Measurements from ENCODE around the gene FSTL4.

FSTL4 gene

DNA sequence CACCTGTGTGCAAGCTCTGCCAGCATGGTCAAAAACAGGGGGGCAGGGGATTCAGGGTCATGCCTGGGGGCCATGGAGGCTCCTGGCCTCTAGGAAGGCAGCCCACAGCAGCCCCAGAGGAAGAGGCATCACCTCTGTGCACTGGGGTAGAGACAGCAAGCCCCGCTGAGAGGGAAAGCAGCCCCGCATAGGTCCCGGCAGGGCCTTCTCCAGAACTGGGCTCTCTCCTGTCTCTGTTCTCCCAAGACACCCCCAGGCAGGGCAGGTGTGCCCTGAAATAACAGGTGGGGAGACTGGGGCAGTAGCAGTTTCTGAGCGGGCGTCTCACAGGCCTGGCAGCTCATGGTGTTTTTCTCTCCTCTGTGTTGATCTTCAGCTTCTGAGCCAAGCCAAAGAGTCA, 281.4 kb downstream of the FSTL4 start:
- POLR2A ChIA-PET, result no interaction called here
- CTCF ChIA-PET, result no interaction called here
- H3K4me3 ChIP-seq (ENCODE audit: low read depth, low read length), result no peak overlapping the region
- DNase-seq (ENCODE audit: low read depth, low spot score), result no peak
- TF ChIP-seq, protein P1, sequence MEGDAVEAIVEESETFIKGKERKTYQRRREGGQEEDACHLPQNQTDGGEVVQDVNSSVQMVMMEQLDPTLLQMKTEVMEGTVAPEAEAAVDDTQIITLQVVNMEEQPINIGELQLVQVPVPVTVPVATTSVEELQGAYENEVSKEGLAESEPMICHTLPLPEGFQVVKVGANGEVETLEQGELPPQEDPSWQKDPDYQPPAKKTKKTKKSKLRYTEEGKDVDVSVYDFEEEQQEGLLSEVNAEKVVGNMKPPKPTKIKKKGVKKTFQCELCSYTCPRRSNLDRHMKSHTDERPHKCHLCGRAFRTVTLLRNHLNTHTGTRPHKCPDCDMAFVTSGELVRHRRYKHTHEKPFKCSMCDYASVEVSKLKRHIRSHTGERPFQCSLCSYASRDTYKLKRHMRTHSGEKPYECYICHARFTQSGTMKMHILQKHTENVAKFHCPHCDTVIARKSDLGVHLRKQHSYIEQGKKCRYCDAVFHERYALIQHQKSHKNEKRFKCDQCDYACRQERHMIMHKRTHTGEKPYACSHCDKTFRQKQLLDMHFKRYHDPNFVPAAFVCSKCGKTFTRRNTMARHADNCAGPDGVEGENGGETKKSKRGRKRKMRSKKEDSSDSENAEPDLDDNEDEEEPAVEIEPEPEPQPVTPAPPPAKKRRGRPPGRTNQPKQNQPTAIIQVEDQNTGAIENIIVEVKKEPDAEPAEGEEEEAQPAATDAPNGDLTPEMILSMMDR (IDR thresholded peaks at IDR 0.05; ENCODE audit: insufficient read depth, low read length, missing control alignments), result no peak

DNA sequence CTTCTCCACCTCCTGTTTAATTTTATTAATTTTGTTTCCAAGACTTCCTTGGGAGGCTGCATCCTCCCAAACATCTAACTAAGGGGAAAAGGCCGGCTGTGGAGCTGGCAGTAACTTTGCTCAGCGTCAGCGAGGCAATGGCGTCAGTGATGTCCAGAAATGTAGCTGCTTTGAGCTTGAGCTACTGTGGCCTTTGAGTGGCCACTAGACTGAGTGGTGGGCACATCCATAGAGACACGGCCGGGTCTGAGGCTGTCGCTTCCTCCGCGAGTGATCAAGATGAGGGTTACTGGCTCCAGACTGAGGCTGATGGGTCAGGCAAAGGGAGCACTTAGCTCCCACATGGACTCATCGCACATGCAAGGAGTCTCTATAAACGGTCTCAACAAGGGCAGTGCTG, 283.5 kb downstream of the FSTL4 start:
- no peak for DNase-seq (ENCODE audit: low read depth, low spot score)
- TF ChIP-seq, protein P1 (IDR thresholded peaks at IDR 0.05; ENCODE audit: insufficient read depth, low read length, missing control alignments), result no peak
- no peak overlapping the region for H3K4me3 ChIP-seq (ENCODE audit: low read depth, low read length)
- CTCF ChIA-PET, result interaction anchor here (0.8 kb wide), 1 partner anchor 13 kb away, joined by 3 read pairs; no protein-coding TSS in a partner anchor
- POLR2A ChIA-PET, result no interaction called here

DNA sequence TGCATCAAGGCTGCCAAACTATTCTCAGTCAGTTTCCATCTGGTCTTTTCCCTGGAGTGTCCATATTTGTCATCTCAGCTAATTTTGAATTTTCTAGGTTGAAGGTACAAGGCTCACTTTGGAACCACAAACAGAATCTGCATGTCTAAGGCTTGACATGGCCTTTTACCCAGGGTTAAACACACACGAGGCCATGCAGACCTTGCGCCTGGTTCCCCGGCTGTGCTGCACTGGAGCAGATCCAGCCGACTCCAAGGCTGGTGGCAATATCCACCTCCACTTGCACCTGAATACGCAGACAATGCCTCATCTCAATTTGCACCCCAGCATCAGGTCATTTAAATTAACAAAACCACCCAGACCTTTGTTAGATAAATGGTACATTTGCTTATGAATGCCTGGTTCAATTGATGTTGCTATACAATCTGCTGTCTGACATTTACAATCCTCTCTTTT, 284.4 kb downstream of the FSTL4 start:
- CTCF ChIA-PET, result interaction anchor here (0.8 kb wide), 1 partner anchor 14 kb away, joined by 3 read pairs; no protein-coding TSS in a partner anchor
- TF ChIP-seq, protein P1 (IDR thresholded peaks at IDR 0.05; ENCODE audit: insufficient read depth, low read length, missing control alignments), result no peak
- DNase-seq (ENCODE audit: low read depth, low spot score), result no peak
- POLR2A ChIA-PET, result no interaction called here
- no peak overlapping the region for H3K4me3 ChIP-seq (ENCODE audit: low read depth, low read length)

DNA sequence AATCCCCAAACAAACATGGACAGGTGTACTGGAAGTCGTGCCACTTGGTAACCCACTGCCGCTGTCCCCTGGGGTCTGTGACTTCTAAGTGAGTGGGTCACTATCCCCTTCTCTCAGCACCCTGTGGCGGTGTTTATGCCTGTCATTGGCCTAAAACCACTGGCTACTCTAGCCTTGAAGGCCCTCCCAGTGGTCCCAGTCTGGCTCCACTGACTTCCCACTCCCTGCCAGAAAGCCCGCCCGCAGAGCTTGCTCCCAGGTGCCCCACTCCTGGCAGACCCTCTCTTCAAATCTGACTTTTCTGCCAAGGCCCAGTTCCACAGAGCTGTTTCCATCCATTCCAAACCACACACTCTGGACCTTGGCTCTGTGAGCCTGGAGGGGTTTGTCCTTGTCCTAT, 286.0 kb downstream of the FSTL4 start:
- CTCF ChIA-PET, result interaction anchor here (0.7 to 1.3 kb wide), 2 partner anchors 10 to 12 kb away, joined by 3 read pairs; no protein-coding TSS in a partner anchor
- TF ChIP-seq, protein P1 (IDR thresholded peaks at IDR 0.05; ENCODE audit: insufficient read depth, low read length, missing control alignments), result no peak
- no peak for DNase-seq (ENCODE audit: low read depth, low spot score)
- POLR2A ChIA-PET, result no interaction called here
- H3K4me3 ChIP-seq (ENCODE audit: low read depth, low read length), result no peak overlapping the region

DNA sequence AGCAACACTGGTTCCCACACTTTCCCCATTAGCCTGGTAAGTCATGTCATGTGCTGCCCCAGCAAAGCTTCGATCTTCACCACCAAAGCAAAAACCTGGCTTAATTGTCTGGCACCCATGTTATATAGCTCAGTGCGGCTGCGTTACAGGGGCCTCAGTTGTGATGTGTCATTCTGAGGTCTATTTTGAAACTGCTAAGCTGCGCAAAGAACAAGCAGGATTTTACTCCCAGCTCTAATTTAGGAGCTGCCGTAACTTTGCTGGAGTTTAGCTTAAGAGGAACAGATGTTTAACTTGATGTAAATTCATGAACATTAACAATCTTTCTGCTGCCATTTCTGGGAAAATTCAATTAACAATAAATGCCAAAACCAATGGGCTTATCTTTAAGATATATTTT, 286.5 kb downstream of the FSTL4 start:
- CTCF ChIA-PET, result interaction anchor here (1.3 kb wide), 1 partner anchor 12 kb away, joined by 3 read pairs; no protein-coding TSS in a partner anchor
- POLR2A ChIA-PET, result no interaction called here
- no peak overlapping the region for H3K4me3 ChIP-seq (ENCODE audit: low read depth, low read length)
- no peak for DNase-seq (ENCODE audit: low read depth, low spot score)
- TF ChIP-seq, protein P1 (IDR thresholded peaks at IDR 0.05; ENCODE audit: insufficient read depth, low read length, missing control alignments), result no peak

DNA sequence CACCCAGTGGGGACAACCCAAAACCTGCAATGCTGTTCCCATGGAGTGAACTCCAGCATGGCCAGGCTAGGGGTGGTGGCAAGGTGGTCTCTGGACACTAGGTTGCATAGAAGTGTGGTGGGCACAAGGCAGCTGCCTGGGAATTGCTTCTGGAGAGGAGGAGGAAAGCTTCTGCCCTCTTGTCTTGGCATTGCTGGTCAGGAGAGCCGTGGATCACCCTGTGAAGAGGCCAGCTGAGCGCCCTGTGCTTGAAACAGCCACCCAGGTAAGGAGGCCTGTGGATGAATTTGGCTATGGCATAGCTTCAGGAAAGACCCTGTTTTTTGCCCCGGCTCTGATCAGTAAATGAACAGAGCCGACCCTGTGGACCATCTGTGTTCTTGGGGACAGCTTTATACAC, 287.4 kb downstream of the FSTL4 start:
- ChIA-PET CTCF (interaction anchor here (1.3 kb wide), 1 partner anchor 11 kb away, joined by 3 read pairs; no protein-coding TSS in a partner anchor), POLR2A (no interaction called here)
- no peak overlapping the region for H3K4me3 ChIP-seq (ENCODE audit: low read depth, low read length)
- DNase-seq (ENCODE audit: low read depth, low spot score), result no peak
- TF ChIP-seq, protein P1 (IDR thresholded peaks at IDR 0.05; ENCODE audit: insufficient read depth, low read length, missing control alignments), result no peak
